Ascending aorta (tissue), 2 donors: ENCODE measurements around the gene SEC61B. TPM values are rescaled to one million over a fixed set of nuclear protein-coding genes. Genes with fewer than 3 reads are reported as not detected.

Experiments
- DNase-seq, 2 donors: peaks; one replicate each; pipeline ENCODE4 v3.0.0-alpha.2; 2019; ENCODE audit warnings: low spot score in 2 of 2
- H3K27ac ChIP-seq, 2 donors: fragments of 200-600 bp; sonication (generic); one replicate each; pipeline ENCODE4 v1.5.1; 2016 to 2017; ENCODE audit warnings: mild to moderate bottlenecking in 1 of 2
- H3K27me3 ChIP-seq: fragments of 200-600 bp; sonication (generic); one replicate; pipeline ENCODE4 v1.5.1; 2017
- H3K36me3 ChIP-seq, 2 donors: fragments of 200-600 bp; sonication (generic); one replicate each; pipeline ENCODE4 v1.5.1; 2016
- H3K4me1 ChIP-seq, 2 donors: fragments of 200-600 bp; sonication (generic); one replicate each; pipeline ENCODE4 v1.5.1; 2016 to 2017; ENCODE audit warnings: mild to moderate bottlenecking in 1 of 2
- H3K4me3 ChIP-seq, 2 donors: fragments of 200-600 bp; sonication (generic); one replicate each; pipeline ENCODE4 v1.5.1; 2016 to 2017; ENCODE audit warnings: mild to moderate bottlenecking in 1 of 2
- H3K9me3 ChIP-seq, 2 donors: fragments of 200-600 bp; sonication (generic); one replicate each; pipeline ENCODE4 v1.5.1; 2016
- CTCF ChIP-seq, 3 experiments: fragments of 200-600 bp in 2 of 3; fragments of 450-650 bp in 1 of 3; sonication (generic) in 2 of 3; IDR thresholded peaks; one replicate each; pipeline ENCODE4 v1.5.1; 2016 to 2019; ENCODE audit warnings: antibody characterized with exemption in 3 of 3, mild to moderate bottlenecking in 1 of 3, moderate library complexity in 1 of 3
- intact Hi-C: fragments of 100-400 bp; cut with DNase I; formaldehyde crosslinking; loops from one replicate; pipeline ENCODE4 v1.15.1; 2023
- total RNA-seq: library from RNA; depleted of rRNA; stranded (reverse); fragments of >200 nt; gene quantifications from one replicate; pipeline ENCODE4 v1.1.0, GENCODE V29; 2016

The SEC61B gene
- total RNA-seq, 1 donor from 2014 or later, result 88.7 TPM

DNA sequence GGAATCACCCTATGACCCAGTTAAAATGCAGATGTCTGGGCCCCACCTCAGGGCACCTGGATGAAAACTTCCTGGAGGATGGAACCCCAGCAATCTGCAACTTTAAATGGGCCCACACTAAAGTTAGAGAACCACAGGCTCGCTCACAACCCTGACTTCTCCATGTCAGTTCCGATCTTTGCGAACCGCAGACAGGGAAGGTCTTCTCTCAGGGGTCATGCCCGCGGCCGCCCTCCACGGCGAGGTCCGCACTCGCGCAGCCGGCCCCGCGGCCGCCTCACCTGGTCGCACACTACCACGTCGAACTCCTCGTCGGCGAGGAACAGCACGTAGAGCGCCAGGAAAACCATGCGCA, 839 bp upstream of the SEC61B start:
- Histone ChIP-seq H3K4me1 (peaks cover 13 to 28% of the 10 kb centered on the region in 2 donors), H3K36me3 (peaks cover 13 to 19% of the 10 kb centered on the region in 2 donors), H3K27me3 (no peaks in the 10 kb centered on the region), H3K27ac (peak overlapping the region; percentile 88 to 93), H3K4me3 (peak overlapping the region; percentile 94 to 99), H3K9me3 (no peaks in the 10 kb centered on the region)
- DNase-seq, result no peak
- intact Hi-C loops, result loop anchor here (1.0 to 10.0 kb wide), 4 partner anchors 116 to 876 kb away; partner anchors contain the start of genes ERP44, INVS, STX17 and TGFBR1
- no peak for TF ChIP-seq CTCF (IDR thresholded peaks at IDR 0.05)

DNA sequence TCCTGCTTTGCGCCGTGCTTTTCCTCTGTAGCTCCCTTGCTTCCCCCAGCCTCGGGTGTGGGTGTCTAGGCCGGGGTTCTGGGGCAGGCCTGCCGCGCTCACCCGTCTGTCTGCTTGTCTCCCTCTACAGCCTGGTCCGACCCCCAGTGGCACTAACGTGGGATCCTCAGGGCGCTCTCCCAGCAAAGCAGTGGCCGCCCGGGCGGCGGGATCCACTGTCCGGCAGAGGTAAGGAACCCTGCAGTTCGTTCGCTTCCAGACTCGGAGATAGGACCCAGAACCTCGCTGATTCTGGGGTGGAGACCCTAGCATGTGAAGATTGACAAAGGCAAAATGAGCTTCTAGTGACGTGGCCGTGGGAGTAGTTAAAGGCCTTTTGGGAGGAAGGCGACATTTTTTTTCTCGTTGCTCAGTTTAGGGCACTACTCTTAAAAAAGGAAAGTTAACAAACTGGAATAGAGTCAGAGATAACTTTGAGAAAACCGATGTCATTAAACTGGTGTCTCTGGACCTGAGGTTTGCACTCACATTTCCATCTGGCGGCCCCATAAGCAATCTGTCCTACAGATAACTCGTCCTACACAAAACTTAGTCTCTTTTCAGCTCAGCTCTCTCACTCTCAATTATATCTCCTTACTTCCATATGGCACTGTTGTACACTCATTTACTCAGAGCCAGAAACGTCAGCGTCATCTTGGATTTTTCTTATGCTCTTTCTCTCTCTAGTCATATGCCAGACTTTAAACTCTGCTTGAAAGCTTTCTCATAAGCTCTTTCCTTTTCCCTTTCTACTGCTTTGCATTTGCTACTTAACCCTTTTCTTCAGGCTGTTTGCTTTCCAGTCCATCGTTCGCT, 561 bp downstream of the SEC61B start:
- Histone ChIP-seq H3K4me1 (peaks cover 13 to 28% of the 10 kb centered on the region in 2 donors), H3K36me3 (peaks cover 16 to 22% of the 10 kb centered on the region in 2 donors), H3K9me3 (no peaks in the 10 kb centered on the region), H3K27ac (peak overlapping the region; percentile 88 to 93), H3K27me3 (no peaks in the 10 kb centered on the region), H3K4me3 (peak overlapping the region; percentile 94 to 99)
- peak in 1 of 3 experiments; percentile 6 for TF ChIP-seq CTCF (IDR thresholded peaks at IDR 0.05)
- intact Hi-C loops, result loop anchor here (2.0 to 10.0 kb wide), 4 partner anchors 118 to 875 kb away; partner anchors contain the start of genes ERP44, INVS, NR4A3 and TGFBR1
- no peak for DNase-seq

GRCh38 chr9:99224445-99224844, 2.4 kb downstream of the SEC61B start:
- Histone ChIP-seq H3K36me3 (peaks cover 16 to 30% of the 10 kb centered on the region in 2 donors), H3K27me3 (no peaks in the 10 kb centered on the region), H3K4me3 (no peak overlapping the region), H3K4me1 (peaks cover 13 to 28% of the 10 kb centered on the region in 2 donors), H3K9me3 (no peaks in the 10 kb centered on the region), H3K27ac (no peak overlapping the region)
- DNase-seq, result no peak
- intact Hi-C loops, result loop anchor here (5.0 to 10.0 kb wide), 3 partner anchors 120 to 873 kb away; partner anchors contain the start of genes ERP44, INVS and TGFBR1
- TF ChIP-seq CTCF (IDR thresholded peaks at IDR 0.05), result no peak

GRCh38 chr9:99226054-99226453, 4.0 kb downstream of the SEC61B start:
- Histone ChIP-seq H3K4me1 (peaks cover 4 to 13% of the 10 kb centered on the region in 2 donors), H3K27ac (no peak overlapping the region), H3K27me3 (no peaks in the 10 kb centered on the region), H3K4me3 (no peak overlapping the region), H3K36me3 (peaks cover 23 to 46% of the 10 kb centered on the region in 2 donors), H3K9me3 (no peaks in the 10 kb centered on the region)
- no peak for TF ChIP-seq CTCF (IDR thresholded peaks at IDR 0.05)
- DNase-seq, result no peak
- intact Hi-C loops, result loop anchor here (10.0 kb wide), 2 partner anchors 121 to 231 kb away; partner anchors contain the start of gene TGFBR1

GRCh38 chr9:99230206-99230605, 8.1 kb downstream of the SEC61B start:
- peaks cover 19 to 71% of the 10 kb centered on the region in 2 donors for H3K36me3 ChIP-seq
- intact Hi-C loops, result no loop called here
- no peaks in the 10 kb centered on the region for H3K4me1 ChIP-seq
- no peaks in the 10 kb centered on the region for H3K9me3 ChIP-seq
- no peaks in the 10 kb centered on the region for H3K27me3 ChIP-seq
- DNase-seq, result no peak
- TF ChIP-seq CTCF (IDR thresholded peaks at IDR 0.05), result no peak
- no peak overlapping the region for H3K27ac ChIP-seq
- H3K4me3 ChIP-seq, result no peak overlapping the region
